OCI-LY7 (cell line): ENCODE data around the gene KLHL6.

Experiments
- EZH2phosphoT487 ChIP-seq: fragments of 200-600 bp; sonication (generic); IDR thresholded peaks from 2 replicates; pipeline ENCODE4 v1.6.1; 2018; ENCODE audit warnings: low read depth, borderline replicate concordance, mild to moderate bottlenecking, mixed run types, antibody characterized with exemption, low read length, moderate library complexity, mixed read lengths
- TF ChIP-seq, protein P1 (sequence below): fragments of 200-600 bp; sonication (generic); conservative IDR thresholded peaks from 2 replicates; pipeline ENCODE4 v1.5.1; 2014; ENCODE audit warnings: mild to moderate bottlenecking, antibody characterized with exemption, low read length, moderate library complexity, mixed read lengths

DNA sequence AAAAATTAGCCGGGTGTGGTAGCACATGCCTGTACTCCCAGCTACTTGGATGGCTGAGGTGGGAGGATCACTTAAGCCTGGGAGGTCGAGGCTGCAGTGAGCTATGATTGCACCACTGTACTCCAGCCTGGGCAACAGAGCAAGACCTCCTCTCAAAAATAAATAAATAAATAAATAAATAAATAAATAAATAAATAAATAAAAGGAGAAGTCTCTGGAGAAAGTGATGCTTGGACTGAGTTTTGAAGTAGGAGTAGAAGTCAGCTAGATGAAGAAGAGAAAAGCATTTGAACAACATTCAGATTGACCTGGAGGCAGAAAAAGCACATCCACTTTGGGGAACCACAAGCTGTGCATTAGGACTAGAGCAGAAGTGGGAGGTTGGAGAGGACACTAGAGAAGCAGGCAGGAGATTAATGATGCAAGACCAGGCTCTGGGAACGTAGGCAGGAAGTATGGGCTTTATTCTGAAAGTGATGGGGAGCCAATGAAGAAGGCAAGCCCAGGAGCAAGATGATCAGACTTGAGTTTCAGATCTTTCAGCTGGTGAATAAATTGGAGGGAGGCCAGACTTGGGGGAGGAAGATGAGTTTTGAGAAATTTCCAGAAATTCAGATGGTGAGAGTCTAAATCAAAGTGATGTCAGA, 48.7 kb downstream of the KLHL6 start:
- TF ChIP-seq, protein P1, sequence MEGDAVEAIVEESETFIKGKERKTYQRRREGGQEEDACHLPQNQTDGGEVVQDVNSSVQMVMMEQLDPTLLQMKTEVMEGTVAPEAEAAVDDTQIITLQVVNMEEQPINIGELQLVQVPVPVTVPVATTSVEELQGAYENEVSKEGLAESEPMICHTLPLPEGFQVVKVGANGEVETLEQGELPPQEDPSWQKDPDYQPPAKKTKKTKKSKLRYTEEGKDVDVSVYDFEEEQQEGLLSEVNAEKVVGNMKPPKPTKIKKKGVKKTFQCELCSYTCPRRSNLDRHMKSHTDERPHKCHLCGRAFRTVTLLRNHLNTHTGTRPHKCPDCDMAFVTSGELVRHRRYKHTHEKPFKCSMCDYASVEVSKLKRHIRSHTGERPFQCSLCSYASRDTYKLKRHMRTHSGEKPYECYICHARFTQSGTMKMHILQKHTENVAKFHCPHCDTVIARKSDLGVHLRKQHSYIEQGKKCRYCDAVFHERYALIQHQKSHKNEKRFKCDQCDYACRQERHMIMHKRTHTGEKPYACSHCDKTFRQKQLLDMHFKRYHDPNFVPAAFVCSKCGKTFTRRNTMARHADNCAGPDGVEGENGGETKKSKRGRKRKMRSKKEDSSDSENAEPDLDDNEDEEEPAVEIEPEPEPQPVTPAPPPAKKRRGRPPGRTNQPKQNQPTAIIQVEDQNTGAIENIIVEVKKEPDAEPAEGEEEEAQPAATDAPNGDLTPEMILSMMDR, result no peak
- no peak for TF ChIP-seq EZH2phosphoT487
